GM18507 (cell line): ENCODE results near the gene AQP11.

Experiments
- DNase-seq: peaks from one replicate; pipeline ENCODE4 v3.0.0; 2011; ENCODE audit warnings: low read depth; ENCODE audit not compliant: insufficient read length; ENCODE audit errors: extremely low spot score
- FAIRE-seq: peaks from 2 replicates; lab custom pipeline; 2011; peaks lifted over from hg19 to GRCh38; lab: Jason Lieb, UNC

AQP11 gene

GRCh38 chr11:77650123-77650522 lies 60.4 kb downstream of the AQP11 start:
- no peak for FAIRE-seq
- no peak for DNase-seq

GRCh38 chr11:77654770-77655434 lies 65.1 kb downstream of the AQP11 start:
- FAIRE-seq, result no peak

GRCh38 chr11:77656362-77656761 lies 66.6 kb downstream of the AQP11 start:
- no peak for FAIRE-seq

More at GRCh38 chr11:77654770-77655434, 65.1 kb downstream of the AQP11 start:
- DNase-seq, result no peak

GRCh38 chr11:77658213-77659013 lies 68.7 kb downstream of the AQP11 start:
- DNase-seq (no peak), FAIRE-seq (no peak)

More at GRCh38 chr11:77656362-77656761, 66.6 kb downstream of the AQP11 start:
- no peak for DNase-seq
